Measurements from ENCODE around the gene DEDD2.

GRCh38 chr19:42173695-42174094 lies 43.8 kb downstream of the DEDD2 start:
- no peak for TF ChIP-seq POLR2A (IDR thresholded peaks at IDR 0.05)
- TF ChIP-seq POLR2AphosphoS5 (IDR thresholded peaks at IDR 0.05; ENCODE audit: insufficient read depth in 1 of 2, low read depth in 1 of 2), result no peak
- TF ChIP-seq CTCF (IDR thresholded peaks at IDR 0.05), result no peak
